ENCODE data around the gene ACTR2.

GRCh38 chr2:65256054-65256453 is 28.4 kb downstream of the ACTR2 start:
- TF ChIP-seq POLR2A (IDR thresholded peaks at IDR 0.05; ENCODE audit: low read depth, low read length), result no peak
- no peak for TF ChIP-seq TAF1 (IDR thresholded peaks at IDR 0.05; ENCODE audit: borderline replicate concordance, low read depth, low read length)
